ENCODE measurements around the gene SMAD6. TPM values are rescaled to one million over a fixed set of nuclear protein-coding genes. Genes with fewer than 3 reads are reported as not detected.

The SMAD6 gene
- total and polyA plus RNA-seq, 2 experiments from 2014 or later, result 1.6 to 15.7 TPM

DNA sequence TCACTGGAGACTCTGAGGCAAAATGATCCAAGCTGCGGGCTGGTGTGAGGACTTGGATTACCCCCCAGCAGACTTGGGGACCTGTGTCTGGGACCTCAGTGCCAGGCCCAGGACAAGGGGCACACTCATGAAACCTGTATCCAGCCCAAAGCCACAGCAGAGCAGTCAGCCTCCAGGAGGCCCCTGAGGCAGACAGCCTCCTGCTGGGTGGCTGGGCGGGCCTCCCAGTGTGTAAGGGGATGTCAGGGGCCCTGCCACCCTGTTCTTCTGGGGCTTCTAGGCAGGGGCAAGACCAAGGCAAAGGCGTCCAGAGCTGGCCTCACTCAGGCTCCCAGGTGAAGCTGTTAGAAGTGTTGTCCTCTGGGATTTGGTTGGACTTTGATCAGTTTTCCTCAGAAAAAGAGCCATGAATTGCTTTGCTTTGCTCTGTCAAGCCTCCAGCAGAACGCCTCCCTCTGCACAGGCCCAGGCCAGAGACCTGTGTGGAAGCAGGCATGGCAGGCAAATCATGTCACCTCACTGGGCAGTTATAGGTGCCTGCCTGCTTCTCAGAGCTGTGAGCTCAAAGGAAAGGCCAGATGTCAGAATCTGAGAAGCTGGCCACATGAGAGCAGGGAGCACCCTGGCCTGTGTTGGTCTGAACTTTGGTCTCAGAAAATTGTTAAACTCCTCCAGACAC lies 77.4 kb downstream of the SMAD6 start:
- H3K4me2 ChIP-seq, result no peak overlapping the region
- Mint-ChIP-seq H3K4me1 (peaks cover 13% of the 10 kb centered on the region; the same call in 2 of the 3 replicates), H3K36me3 (ENCODE audit: low read depth) (no peaks in the 10 kb centered on the region), H3K9me3 (no peaks in the 10 kb centered on the region), H3K27me3 (ENCODE audit: insufficient read depth, low read depth, poor library complexity) (peaks cover 2% of the 10 kb centered on the region), H3K4me3 (no peak overlapping the region), H3K27ac (no peak overlapping the region; the same call in 1 of the 2 replicates)
- ATAC-seq, result no peak
- no peaks in the 10 kb centered on the region for H3F3A ChIP-seq (replicated peaks; ENCODE audit: low read depth)
- H3K9me2 ChIP-seq (ENCODE audit: insufficient read depth), result no peaks in the 10 kb centered on the region
- no peaks in the 10 kb centered on the region for H3K36me3 ChIP-seq (ENCODE audit: insufficient read depth)
- H3K27ac ChIP-seq (ENCODE audit: low read depth), result no peak overlapping the region
- no peaks in the 10 kb centered on the region for H3K27me3 ChIP-seq (ENCODE audit: insufficient read depth)
- TF ChIP-seq, protein P1, sequence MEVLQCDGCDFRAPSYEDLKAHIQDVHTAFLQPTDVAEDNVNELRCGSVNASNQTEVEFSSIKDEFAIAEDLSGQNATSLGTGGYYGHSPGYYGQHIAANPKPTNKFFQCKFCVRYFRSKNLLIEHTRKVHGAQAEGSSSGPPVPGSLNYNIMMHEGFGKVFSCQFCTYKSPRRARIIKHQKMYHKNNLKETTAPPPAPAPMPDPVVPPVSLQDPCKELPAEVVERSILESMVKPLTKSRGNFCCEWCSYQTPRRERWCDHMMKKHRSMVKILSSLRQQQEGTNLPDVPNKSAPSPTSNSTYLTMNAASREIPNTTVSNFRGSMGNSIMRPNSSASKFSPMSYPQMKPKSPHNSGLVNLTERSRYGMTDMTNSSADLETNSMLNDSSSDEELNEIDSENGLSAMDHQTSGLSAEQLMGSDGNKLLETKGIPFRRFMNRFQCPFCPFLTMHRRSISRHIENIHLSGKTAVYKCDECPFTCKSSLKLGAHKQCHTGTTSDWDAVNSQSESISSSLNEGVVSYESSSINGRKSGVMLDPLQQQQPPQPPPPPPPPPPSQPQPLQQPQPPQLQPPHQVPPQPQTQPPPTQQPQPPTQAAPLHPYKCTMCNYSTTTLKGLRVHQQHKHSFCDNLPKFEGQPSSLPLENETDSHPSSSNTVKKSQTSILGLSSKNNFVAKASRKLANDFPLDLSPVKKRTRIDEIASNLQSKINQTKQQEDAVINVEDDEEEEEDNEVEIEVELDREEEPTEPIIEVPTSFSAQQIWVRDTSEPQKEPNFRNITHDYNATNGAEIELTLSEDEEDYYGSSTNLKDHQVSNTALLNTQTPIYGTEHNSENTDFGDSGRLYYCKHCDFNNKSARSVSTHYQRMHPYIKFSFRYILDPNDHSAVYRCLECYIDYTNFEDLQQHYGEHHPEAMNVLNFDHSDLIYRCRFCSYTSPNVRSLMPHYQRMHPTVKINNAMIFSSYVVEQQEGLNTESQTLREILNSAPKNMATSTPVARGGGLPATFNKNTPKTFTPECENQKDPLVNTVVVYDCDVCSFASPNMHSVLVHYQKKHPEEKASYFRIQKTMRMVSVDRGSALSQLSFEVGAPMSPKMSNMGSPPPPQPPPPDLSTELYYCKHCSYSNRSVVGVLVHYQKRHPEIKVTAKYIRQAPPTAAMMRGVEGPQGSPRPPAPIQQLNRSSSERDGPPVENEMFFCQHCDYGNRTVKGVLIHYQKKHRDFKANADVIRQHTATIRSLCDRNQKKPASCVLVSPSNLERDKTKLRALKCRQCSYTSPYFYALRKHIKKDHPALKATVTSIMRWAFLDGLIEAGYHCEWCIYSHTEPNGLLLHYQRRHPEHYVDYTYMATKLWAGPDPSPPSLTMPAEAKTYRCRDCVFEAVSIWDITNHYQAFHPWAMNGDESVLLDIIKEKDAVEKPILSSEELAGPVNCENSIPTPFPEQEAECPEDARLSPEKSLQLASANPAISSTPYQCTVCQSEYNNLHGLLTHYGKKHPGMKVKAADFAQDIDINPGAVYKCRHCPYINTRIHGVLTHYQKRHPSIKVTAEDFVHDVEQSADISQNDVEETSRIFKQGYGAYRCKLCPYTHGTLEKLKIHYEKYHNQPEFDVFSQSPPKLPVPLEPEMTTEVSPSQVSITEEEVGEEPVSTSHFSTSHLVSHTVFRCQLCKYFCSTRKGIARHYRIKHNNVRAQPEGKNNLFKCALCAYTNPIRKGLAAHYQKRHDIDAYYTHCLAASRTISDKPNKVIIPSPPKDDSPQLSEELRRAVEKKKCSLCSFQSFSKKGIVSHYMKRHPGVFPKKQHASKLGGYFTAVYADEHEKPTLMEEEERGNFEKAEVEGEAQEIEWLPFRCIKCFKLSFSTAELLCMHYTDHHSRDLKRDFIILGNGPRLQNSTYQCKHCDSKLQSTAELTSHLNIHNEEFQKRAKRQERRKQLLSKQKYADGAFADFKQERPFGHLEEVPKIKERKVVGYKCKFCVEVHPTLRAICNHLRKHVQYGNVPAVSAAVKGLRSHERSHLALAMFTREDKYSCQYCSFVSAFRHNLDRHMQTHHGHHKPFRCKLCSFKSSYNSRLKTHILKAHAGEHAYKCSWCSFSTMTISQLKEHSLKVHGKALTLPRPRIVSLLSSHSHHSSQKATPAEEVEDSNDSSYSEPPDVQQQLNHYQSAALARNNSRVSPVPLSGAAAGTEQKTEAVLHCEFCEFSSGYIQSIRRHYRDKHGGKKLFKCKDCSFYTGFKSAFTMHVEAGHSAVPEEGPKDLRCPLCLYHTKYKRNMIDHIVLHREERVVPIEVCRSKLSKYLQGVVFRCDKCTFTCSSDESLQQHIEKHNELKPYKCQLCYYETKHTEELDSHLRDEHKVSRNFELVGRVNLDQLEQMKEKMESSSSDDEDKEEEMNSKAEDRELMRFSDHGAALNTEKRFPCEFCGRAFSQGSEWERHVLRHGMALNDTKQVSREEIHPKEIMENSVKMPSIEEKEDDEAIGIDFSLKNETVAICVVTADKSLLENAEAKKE (CRISPR knock-in tag; IDR thresholded peaks at IDR 0.05), result no peak
- TF ChIP-seq, protein P2, sequence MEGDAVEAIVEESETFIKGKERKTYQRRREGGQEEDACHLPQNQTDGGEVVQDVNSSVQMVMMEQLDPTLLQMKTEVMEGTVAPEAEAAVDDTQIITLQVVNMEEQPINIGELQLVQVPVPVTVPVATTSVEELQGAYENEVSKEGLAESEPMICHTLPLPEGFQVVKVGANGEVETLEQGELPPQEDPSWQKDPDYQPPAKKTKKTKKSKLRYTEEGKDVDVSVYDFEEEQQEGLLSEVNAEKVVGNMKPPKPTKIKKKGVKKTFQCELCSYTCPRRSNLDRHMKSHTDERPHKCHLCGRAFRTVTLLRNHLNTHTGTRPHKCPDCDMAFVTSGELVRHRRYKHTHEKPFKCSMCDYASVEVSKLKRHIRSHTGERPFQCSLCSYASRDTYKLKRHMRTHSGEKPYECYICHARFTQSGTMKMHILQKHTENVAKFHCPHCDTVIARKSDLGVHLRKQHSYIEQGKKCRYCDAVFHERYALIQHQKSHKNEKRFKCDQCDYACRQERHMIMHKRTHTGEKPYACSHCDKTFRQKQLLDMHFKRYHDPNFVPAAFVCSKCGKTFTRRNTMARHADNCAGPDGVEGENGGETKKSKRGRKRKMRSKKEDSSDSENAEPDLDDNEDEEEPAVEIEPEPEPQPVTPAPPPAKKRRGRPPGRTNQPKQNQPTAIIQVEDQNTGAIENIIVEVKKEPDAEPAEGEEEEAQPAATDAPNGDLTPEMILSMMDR (conservative IDR thresholded peaks at IDR 0.05; ENCODE audit: low read depth in 2 of 2), result no peak
- TF ChIP-seq NANOG (IDR thresholded peaks at IDR 0.05; ENCODE audit: borderline replicate concordance), result no peak
- TF ChIP-seq ZNF114 (CRISPR knock-in tag; IDR thresholded peaks at IDR 0.05), result no peak
- no peak for TF ChIP-seq EZH2phosphoT487 (IDR thresholded peaks at IDR 0.05; ENCODE audit: unreplicated experiment)
- TF ChIP-seq ZNF331 (CRISPR knock-in tag; IDR thresholded peaks at IDR 0.05; ENCODE audit: low read depth), result no peak
- no peak for TF ChIP-seq POLR2AphosphoS5 (IDR thresholded peaks at IDR 0.05; ENCODE audit: low read depth)
- no peak for TF ChIP-seq CREB1 (CRISPR knock-in tag; IDR thresholded peaks at IDR 0.05; ENCODE audit: low read depth)
- no peak for TF ChIP-seq JUNB (IDR thresholded peaks at IDR 0.05; ENCODE audit: unreplicated experiment)
- TF ChIP-seq, protein P3, sequence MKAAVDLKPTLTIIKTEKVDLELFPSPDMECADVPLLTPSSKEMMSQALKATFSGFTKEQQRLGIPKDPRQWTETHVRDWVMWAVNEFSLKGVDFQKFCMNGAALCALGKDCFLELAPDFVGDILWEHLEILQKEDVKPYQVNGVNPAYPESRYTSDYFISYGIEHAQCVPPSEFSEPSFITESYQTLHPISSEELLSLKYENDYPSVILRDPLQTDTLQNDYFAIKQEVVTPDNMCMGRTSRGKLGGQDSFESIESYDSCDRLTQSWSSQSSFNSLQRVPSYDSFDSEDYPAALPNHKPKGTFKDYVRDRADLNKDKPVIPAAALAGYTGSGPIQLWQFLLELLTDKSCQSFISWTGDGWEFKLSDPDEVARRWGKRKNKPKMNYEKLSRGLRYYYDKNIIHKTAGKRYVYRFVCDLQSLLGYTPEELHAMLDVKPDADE (IDR thresholded peaks at IDR 0.05), result no peak
- no peak overlapping the region for H2AFZ ChIP-seq
- H3K79me2 ChIP-seq (replicated peaks; ENCODE audit: insufficient read depth), result no peaks in the 10 kb centered on the region
- DNase-seq (ENCODE audit: low spot score), result no peak
- no peak overlapping the region for H3K4me3 ChIP-seq
- H4K20me1 ChIP-seq (replicated peaks; ENCODE audit: insufficient read depth), result no peaks in the 10 kb centered on the region
- 0 out of 2 replicates have a peak, but pooled peaks cover 4% of the 10 kb centered on the region for H3K4me1 ChIP-seq (ENCODE audit: insufficient read depth)
